ENCODE measurements around the gene FEM1B.

Gene FEM1B

DNA sequence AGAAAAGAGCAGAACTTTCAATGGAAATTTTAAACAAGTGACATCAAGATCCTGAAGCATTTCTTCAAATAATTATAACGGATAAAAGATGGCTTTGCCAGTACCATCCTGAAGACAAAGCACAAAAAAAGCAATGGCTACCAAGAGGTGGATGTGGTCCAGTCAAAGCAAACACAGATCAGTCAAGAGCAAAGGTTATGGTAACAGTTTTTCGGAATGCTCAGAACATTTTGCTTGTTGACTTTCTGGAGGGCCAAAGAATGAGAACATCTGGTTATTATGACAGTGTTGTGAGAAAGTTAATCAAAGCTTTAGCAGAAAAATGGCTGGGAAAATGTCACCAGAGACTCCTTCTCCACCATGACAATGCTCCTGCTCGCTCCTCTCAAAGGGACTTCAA, 31.5 kb downstream of the FEM1B start:
- no peak for DNase-seq (ENCODE audit: low read depth)

DNA sequence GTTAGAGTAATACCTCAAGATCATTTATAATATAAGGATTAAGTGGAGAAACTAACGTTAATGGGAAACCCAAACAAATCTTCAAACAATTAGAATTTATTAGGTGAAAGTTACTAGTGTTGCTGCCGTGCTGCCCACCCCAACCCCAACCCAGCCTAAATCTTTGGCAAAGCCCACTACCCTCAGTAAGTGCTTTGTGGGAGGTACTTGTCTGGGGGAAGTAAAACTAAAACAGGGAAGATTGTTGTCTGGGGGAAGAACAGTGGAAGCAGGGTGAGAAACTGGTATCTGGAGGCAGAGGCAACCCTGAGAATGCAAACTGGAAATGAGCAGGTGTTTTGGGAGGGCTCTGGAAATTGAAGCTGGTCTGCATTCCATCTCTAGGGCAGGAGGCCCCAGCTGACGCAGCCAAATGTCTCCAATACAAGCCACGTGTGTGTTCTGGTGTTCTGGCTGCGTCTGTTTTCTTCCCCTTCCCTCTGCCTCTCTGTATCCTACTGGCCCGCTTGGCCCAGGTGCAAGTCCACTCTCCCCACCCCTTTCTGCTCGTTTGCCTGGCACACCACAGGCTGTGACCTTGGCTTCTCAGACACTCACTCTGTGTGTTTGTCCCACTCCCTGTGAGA, 32.7 kb downstream of the FEM1B start:
- DNase-seq (ENCODE audit: low read depth), result no peak

DNA sequence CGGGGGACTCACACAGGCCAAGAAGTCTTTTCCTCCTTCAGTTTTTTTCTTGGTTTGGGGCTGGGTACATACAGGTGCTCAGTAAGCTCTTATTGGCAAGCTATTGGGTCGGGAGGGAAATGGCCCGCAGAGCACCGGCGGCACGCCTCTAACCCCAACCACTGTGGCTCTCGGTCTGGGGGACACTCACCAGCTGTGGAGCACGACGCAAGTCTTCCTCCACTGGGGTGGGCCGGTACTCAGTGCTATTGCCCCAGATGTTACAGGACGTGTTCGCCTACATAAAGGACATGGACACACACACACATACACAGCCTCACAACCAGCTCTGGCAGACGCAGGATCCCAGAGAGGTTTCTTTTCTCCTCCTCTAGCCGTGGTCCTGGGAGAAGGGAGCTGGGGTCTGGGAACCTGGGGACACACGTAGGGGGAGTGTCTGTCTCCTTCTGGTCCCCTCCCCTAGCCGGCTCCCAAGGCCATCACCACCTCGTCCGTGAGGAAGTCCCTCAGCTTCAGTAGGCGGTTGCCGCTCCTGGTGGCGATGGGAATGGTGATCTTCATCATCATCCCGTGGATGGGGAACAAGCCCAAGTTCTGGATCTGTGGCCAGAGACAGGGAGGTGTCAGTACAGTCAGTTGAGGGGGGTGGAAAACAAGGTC, 33.4 kb downstream of the FEM1B start:
- no peak for DNase-seq (ENCODE audit: low read depth)

- DNase-seq (ENCODE audit: low read depth), result no peak
Observed at GRCh38 chr15:68311464-68311835, 33.9 kb downstream of the FEM1B start.

- DNase-seq (ENCODE audit: low read depth), result no peak
Observed at GRCh38 chr15:68311859-68312557, 34.5 kb downstream of the FEM1B start.

DNA sequence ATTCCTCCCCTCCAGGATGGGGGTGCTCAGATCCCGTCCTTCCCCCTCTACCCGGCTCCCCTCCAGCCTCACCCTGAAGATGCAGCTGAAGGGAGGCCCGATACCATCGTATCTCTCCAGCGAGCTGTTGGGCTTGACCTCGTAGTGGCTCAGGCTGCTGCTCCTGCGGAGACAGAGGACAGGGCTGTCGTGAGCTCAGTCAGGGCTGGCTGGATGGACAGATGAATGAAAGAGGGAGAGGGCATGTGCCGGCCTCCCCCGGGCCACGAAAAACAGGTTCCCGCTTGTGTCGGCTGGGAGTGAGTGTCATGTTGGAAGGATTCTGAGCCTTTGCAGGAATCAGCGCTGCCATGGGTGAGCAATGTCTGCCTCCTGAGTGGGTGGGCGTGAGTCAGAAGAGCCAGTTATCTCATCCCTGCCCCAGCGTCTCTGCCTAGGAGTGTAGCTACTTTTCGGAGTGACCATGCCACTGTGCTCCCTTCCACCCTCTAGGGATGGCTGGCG, 35.2 kb downstream of the FEM1B start:
- no peak for DNase-seq (ENCODE audit: low read depth)

GRCh38 chr15:68313501-68314410, 36.2 kb downstream of the FEM1B start:
- no peak for DNase-seq (ENCODE audit: low read depth)

- DNase-seq (ENCODE audit: low read depth), result no peak
Observed at GRCh38 chr15:68314563-68314962, 37.0 kb downstream of the FEM1B start.

GRCh38 chr15:68315035-68315434, 37.5 kb downstream of the FEM1B start:
- DNase-seq (ENCODE audit: low read depth), result no peak

DNA sequence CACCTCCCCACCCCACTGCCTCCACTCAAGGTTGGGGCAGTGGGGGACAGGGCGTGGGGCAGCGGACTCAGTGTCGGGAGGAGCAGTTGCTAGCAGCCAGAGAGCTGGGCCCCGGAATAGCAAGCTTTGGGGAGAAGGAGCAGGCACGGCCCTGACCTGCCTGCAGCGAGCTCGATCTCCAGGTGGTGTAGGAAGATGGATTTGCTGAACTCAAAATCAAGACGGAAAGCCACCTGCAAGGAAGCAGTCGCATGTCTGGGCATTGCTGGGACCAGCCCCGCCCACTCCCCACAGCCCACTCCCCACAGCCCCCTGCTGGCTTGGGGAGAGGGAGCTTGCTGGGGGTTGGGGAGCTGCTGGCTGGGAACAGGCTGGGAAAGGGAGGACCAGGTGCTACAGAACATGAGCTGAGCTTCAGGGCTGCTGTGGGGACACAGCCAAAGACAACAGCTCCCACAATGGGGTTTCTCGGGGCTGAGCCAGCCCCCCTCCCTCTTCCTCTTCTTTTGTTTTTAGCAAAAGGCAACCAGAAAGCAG, 38.0 kb downstream of the FEM1B start:
- DNase-seq (ENCODE audit: low read depth), result no peak

DNA sequence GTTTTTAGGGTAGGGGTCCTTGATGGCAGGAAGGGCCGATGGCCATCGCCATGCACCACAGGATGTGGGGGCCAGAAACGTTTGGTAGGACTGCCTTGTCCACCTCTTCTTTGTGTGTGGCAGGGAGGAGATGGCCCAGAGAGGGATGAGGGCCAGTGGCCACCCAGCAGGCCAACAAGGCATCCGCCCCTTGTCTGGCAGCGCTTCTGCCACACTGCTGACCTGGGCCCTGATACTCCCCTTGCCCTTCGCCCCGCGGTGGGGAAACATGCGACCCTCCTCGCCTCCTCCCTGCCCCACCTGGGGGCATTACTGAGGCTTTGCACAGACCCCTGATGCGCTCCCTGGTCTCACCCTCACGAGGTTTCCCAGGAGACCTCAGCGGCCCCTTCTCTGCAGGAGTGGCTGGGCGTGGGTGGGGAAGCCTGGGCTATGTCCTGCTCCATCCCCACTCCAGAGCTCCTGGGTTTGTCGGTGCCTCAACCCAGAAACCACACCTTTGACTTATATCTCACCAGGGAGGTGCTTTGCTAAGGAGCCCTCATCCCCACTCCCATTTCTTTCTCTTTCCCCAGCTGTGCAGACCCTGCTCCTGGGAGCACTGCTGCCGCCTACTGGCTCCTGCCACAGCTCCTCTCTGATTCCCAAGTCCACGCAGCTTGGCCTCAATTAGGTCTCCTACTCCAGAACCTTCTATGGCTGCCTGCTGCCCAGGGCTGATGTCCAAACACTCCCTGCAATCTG, 38.7 kb downstream of the FEM1B start:
- no peak for DNase-seq (ENCODE audit: low read depth)

- no peak for DNase-seq (ENCODE audit: low read depth)
Observed at GRCh38 chr15:68317281-68318007, 39.9 kb downstream of the FEM1B start.

DNA sequence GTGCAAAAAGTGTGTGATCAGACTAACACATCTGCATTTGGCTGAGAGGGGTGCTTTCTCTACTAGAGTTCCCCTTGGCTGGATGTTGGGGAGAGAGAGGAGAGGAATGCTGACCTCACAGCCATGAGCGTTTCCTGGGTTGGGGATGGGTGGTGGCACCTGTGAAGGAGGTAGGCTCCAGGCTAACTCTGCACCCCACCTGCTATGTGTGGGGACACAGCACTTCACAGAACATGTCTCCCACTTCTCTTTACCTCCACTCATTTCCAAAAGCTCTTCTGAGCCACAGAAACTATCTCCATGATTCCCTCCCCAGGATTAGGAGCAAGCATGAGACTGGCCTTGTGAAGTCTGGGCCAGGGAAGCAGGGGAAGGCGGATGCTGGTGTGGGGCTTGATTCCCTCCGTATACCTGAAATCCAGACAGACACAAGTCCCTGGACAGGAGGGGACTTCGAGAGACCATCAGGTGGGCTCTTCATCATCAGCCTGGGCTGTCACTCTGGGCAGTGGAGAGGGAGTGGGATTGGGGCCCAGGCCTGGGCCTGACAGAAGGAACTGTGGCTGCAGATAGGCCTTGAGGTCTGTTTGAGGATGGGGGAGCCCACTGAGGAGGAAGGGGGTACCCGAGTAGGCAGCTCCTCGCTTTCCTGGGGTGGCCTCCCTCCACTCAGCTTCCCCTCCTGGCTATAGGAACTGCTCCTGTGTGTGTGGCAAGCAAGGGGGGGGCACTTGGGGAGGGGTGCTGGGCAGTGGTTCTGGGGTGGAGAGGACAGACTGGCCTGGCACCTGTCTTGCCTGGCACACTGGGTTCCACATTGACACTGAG, 40.7 kb downstream of the FEM1B start:
- DNase-seq (ENCODE audit: low read depth), result no peak

DNA sequence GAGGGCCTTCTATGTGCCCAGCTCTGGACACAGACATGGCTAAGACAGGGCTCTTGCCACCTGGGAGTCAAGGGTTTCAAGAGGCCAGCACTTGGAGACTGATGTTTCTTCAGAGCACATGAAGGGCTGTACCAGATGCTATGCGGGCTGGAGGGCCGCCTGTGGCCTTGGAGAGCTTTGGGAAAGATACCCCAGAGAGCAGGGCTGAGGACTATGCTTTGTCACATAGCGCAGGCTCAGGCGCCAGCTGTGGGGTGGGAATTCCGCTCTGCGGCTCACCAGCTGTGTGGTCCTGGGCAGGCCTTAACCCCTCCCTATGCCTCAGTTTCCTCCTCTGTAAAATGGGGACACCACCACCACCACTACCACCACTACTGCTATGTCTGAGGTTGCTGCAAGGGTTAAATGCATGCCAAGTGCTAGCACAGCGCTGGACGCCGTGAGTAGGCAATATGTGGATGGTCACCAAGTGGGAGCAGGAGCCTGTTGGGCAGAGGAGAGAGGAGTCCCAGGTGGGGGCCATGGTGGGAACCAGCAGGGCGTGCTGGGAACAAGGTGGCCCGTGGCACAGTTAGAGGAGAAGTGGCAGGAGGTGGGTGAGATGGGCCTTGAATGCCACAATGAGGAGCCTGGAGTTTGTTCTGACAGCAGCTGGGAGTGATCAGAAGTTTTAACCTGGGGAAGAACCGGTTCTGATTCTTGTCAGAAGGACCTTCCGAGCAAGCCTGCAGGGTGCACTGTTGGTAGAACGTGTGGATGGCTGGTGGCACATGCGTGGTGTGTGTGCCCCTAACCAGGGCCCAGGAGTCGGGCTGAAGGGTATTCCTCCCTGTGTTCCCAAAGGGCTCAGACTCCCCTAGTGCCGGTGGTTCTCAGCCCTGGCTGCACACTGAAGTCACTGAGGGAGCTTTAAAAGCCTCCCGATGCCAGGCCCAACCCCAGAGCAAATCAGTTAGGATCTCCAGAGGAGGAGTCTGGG, 41.7 kb downstream of the FEM1B start:
- DNase-seq (ENCODE audit: low read depth), result no peak

DNA sequence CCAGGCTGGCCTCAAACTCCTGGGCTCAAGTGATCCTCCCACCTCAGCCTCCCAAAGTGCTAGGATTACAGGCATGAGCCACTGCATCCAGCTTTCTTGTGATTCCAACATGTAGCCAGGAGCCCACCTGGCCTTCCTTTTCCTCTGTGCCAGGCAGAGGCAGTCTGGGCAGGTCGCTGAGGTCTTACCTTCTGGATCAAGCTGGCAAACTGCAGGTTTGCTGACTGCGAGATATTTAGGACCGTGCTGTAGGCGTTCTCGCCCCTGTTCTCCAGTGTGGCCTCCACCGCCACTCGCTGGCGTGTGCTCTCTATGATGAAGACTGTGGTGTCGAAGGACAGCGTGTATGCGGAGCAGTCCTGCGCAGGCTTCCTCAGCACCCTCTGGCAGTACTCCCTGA, 42.5 kb downstream of the FEM1B start:
- DNase-seq (ENCODE audit: low read depth), result no peak

DNA sequence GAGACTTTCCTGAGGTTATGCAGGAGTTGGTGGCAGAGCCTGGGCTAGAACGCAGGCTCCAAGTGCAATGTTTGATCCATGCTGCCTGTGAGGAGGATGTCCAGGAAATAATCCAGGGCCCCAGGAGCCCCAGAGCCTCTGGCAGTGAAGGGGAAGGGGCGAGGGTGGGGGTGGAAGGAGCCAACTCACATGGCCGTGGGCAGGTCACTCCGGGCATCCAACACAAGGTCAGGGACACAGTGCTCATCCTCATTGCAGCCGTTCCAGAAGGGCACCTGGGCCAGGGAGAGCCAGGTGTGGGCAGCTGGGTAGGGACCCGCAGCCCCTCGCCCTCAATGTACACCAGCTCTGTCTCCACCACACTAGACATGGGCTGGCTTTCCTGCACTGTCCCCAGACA, 43.7 kb downstream of the FEM1B start:
- no peak for DNase-seq (ENCODE audit: low read depth)

DNA sequence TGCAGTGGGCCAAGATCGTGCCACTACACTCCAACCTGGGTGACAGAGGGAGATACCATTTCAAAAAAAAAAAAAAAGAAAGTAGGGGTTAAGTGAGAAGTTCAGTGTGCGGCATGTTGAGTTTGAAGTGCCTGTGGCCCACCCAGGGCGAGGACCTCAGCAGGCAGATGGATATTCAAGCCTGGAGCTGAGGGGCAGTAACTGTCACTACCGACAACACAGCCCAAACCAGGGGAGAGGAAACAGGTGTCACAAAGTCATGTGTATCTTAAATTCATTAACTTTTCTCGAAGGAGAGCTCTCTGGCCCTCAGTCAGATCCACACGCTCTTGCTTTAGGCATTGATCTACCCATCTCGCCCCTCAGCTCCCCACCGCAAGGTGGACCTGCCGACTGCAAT, 45.3 kb downstream of the FEM1B start:
- DNase-seq (ENCODE audit: low read depth), result no peak

DNA sequence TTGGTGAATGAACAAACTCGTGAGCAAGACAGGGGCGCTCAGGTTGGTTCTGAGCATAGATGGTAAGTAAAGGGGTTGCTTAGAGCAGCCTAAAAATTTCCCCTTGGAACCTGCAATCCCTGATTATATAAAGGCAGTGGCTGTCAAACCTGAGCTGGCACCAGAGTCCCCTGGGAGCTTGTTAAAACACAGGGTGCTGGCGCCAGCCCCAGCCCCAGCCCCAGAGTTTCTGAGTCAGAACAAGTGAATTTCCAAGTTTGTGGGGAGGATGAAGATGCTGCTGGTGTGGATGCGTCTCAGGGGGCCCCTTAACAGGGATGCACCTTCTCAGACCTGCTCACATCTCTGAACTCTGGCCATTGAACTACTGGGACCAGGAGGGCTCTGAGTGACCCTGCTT, 48.2 kb downstream of the FEM1B start:
- DNase-seq (ENCODE audit: low read depth), result no peak

Data from T-helper 22 cell (primary cell).